ENCODE data around the gene CHIC2.

- TF ChIP-seq CTCF (conservative IDR thresholded peaks at IDR 0.05; ENCODE audit: low read length) (no peak), EZH2phosphoT487 (IDR thresholded peaks at IDR 0.05; ENCODE audit: borderline replicate concordance, low read depth, low read length) (no peak)
These were observed 6.2 kb downstream of the CHIC2 start for GRCh38 chr4:54058171-54058570.
